HepG2 (cell line): Measurements from ENCODE around the gene FAM174C. TPM values are rescaled to one million over a fixed set of nuclear protein-coding genes. Genes with fewer than 3 reads are reported as not detected.

Experiments
- ATAC-seq: fragments of 200-7000 bp; cut with Tn5 transposase; 3 replicates; pipeline ENCODE4 v1.9.1; 2020; ENCODE audit warnings: mild to moderate bottlenecking, moderate library complexity
- BruUV-seq: library from RNA; stranded (reverse); fragments of 400-500 nt; replicated peaks from 2 replicates; lab custom pipeline; 2021; lab: Mats Ljungman, UMichigan
- CTCF ChIA-PET: fragments of 300-600 bp; formaldehyde crosslinking; extraction: SDS; loops from one replicate; lab custom pipeline; 2021; ENCODE audit warnings: low total read pairs, inconsistent platforms, low intra/inter-chr PET ratio; lab: Yijun Ruan, JAX
- POLR2A ChIA-PET: fragments of 350-600 bp; sonication (Branson Sonifier 250); formaldehyde crosslinking; loops from one replicate; lab custom pipeline; 2020; ENCODE audit warnings: antibody characterized with exemption, inconsistent platforms; lab: Yijun Ruan, JAX
- DNase-seq: peaks from one replicate; pipeline ENCODE4 v3.0.0-alpha.2; 2015; ENCODE audit warnings: low spot score
- FAIRE-seq: peaks from 3 replicates; lab custom pipeline; 2011; peaks lifted over from hg19 to GRCh38; lab: Jason Lieb, UNC
- H2AFZ ChIP-seq: one replicate; pipeline ENCODE4 v1.6.1; 2011; ENCODE audit warnings: low read length, inconsistent platforms
- H3K27ac ChIP-seq: fragments of 300-600 bp; 3 replicates; pipeline ENCODE4 v1.8.0; 2011; ENCODE audit warnings: mixed run types, mild to moderate bottlenecking, mixed read lengths, low read length, inconsistent platforms; ENCODE audit not compliant: insufficient read depth; ENCODE audit errors: extremely low read length
- H3K27me3 ChIP-seq, 2 experiments: fragments of 200-600 bp in 1 of 2; 2 replicates in 1 of 2; 3 replicates in 1 of 2; pipeline versions ENCODE4 v1.6.0 to v1.8.0; 2011; ENCODE audit warnings: low read length in 2 of 2, mild to moderate bottlenecking in 2 of 2, moderate library complexity in 2 of 2, inconsistent platforms in 1 of 2; ENCODE audit not compliant: insufficient read depth in 2 of 2, control insufficient read depth in 1 of 2
- H3K36me3 ChIP-seq, 2 experiments: fragments of 200-600 bp in 1 of 2; replicated peaks in 1 of 2; 2 replicates in 1 of 2; 3 replicates in 1 of 2; pipeline versions ENCODE4 v1.5.1 to v1.8.0; 2011; ENCODE audit warnings: low read length in 2 of 2, inconsistent platforms in 1 of 2; ENCODE audit not compliant: insufficient read depth in 2 of 2, control insufficient read depth in 1 of 2
- H3K4me1 ChIP-seq: 2 replicates; pipeline ENCODE4 v1.5.1; 2012; ENCODE audit warnings: low read length, inconsistent platforms; ENCODE audit not compliant: insufficient read depth
- H3K4me2 ChIP-seq: 2 replicates; pipeline ENCODE4 v1.6.0; 2011; ENCODE audit warnings: low read depth, low read length, inconsistent platforms
- H3K4me3 ChIP-seq, 3 experiments: fragments of 200-600 bp in 1 of 3; sonication (generic), shearing (Covaris generic) in 1 of 3; replicated peaks in 1 of 3; 2 replicates each; pipeline ENCODE4 v1.5.1; 2011 to 2016; ENCODE audit warnings: low read length in 3 of 3, inconsistent platforms in 2 of 3, low read depth in 2 of 3, mild to moderate bottlenecking in 2 of 3, control low read depth in 1 of 3, mixed read lengths in 1 of 3; ENCODE audit not compliant: insufficient read depth in 1 of 3
- H3K79me2 ChIP-seq: one replicate; pipeline ENCODE4 v1.6.1; 2011; ENCODE audit warnings: low read length, inconsistent platforms; ENCODE audit not compliant: insufficient read depth
- H3K9ac ChIP-seq: 2 replicates; pipeline ENCODE4 v1.6.0; 2011; ENCODE audit warnings: mild to moderate bottlenecking, low read depth, low read length, inconsistent platforms; ENCODE audit not compliant: insufficient read depth
- H3K9me3 ChIP-seq: 2 replicates; pipeline ENCODE4 v1.5.1; 2012; ENCODE audit warnings: mild to moderate bottlenecking, low read length
- H4K20me1 ChIP-seq: 2 replicates; pipeline ENCODE4 v1.6.0; 2011; ENCODE audit warnings: inconsistent platforms, mild to moderate bottlenecking, low read length, moderate library complexity; ENCODE audit not compliant: insufficient read depth
- AGO2 ChIP-seq: fragments of 200-400 bp; formaldehyde crosslinking; optimal IDR thresholded peaks from 2 replicates; pipeline ENCODE3; 2017; ENCODE audit warnings: mild to moderate bottlenecking, low read depth, low read length, moderate library complexity
- CREB3 ChIP-seq: sonication (generic); formaldehyde crosslinking; IDR thresholded peaks from 2 replicates; pipeline ENCODE4 v1.5.0; 2020; ENCODE audit warnings: missing genetic modification reagents
- HNRNPL ChIP-seq: fragments of 200-400 bp; formaldehyde crosslinking; IDR thresholded peaks from 2 replicates; pipeline ENCODE4 v1.6.1; 2017; ENCODE audit warnings: mild to moderate bottlenecking, low read depth, low read length
- KDM3A ChIP-seq: IDR thresholded peaks from 2 replicates; pipeline ENCODE4 v1.6.1; 2018; ENCODE audit warnings: low read depth, missing compliant biosample characterization
- NONO ChIP-seq, 2 experiments: fragments of 450-650 bp in 1 of 2; sonication (generic) in 1 of 2; formaldehyde crosslinking in 1 of 2; IDR thresholded peaks in 1 of 2; conservative IDR thresholded peaks in 1 of 2; 2 replicates each; pipeline versions ENCODE4 v1.6.1 to v1.8.0; 2017 to 2022; ENCODE audit warnings: mild to moderate bottlenecking in 1 of 2, missing genetic modification reagents in 1 of 2, moderate library complexity in 1 of 2
- POLR2AphosphoS2 ChIP-seq: IDR thresholded peaks from 2 replicates; pipeline ENCODE4 v1.6.1; 2011; ENCODE audit warnings: low read depth, low read length, improper control_type of control experiment
- POLR2G ChIP-seq: fragments of 200-400 bp; formaldehyde crosslinking; IDR thresholded peaks from 2 replicates; pipeline ENCODE4 v1.6.1; 2018; ENCODE audit warnings: mild to moderate bottlenecking, low read depth, low read length, moderate library complexity
- PRMT3 ChIP-seq: sonication (generic); formaldehyde crosslinking; IDR thresholded peaks from 2 replicates; pipeline ENCODE4 v1.8.1; 2022; ENCODE audit warnings: low read depth, mild to moderate bottlenecking, moderate library complexity, missing genetic modification reagents, borderline replicate concordance
- PRPF4 ChIP-seq: fragments of 200-400 bp; formaldehyde crosslinking; IDR thresholded peaks from 2 replicates; pipeline ENCODE4 v1.6.1; 2016; ENCODE audit warnings: low read length, low read depth; ENCODE audit not compliant: poor library complexity, severe bottlenecking
- RBFOX2 ChIP-seq: fragments of 200-400 bp; formaldehyde crosslinking; IDR thresholded peaks from 2 replicates; pipeline ENCODE4 v1.6.1; 2017; ENCODE audit warnings: low read depth, mild to moderate bottlenecking, low read length
- RBM39 ChIP-seq: fragments of 200-400 bp; formaldehyde crosslinking; IDR thresholded peaks from one replicate; pipeline ENCODE4 v1.6.1; 2018; ENCODE audit warnings: antibody characterized with exemption, mild to moderate bottlenecking, low read depth, low read length; ENCODE audit not compliant: poor library complexity, severe bottlenecking
- SP4 ChIP-seq: sonication (generic); formaldehyde crosslinking; IDR thresholded peaks from 2 replicates; pipeline ENCODE4 v1.8.1; 2023; ENCODE audit warnings: mild to moderate bottlenecking, missing genetic modification reagents
- ZMYM4 ChIP-seq: sonication (generic); formaldehyde crosslinking; IDR thresholded peaks from 2 replicates; pipeline ENCODE4 v1.8.1; 2023; ENCODE audit warnings: mild to moderate bottlenecking, missing genetic modification reagents
- ZNF83 ChIP-seq: sonication (generic); formaldehyde crosslinking; IDR thresholded peaks from 2 replicates; pipeline ENCODE4 v1.4.0; 2020; ENCODE audit warnings: missing genetic modification reagents, mild to moderate bottlenecking, borderline replicate concordance
- whole genome bisulfite sequencing: methylation state at CpG from one replicate; pipeline ENCODE4 v1.1.6; 2017; ENCODE audit warnings: low lambda C conversion rate; 5-methylcytosine and 5-hydroxymethylcytosine counted together
- in situ Hi-C: cut with HindIII; loops from 2 replicates; pipeline ENCODE4 v1.10.0; 2017; ENCODE audit warnings: low pct_unique_long_range_greater_than_20kb; ENCODE audit not compliant: extremely low pct_ligation_motif_present
- intact Hi-C: fragments of 100-400 bp; cut with micrococcal nuclease; formaldehyde crosslinking; loops from one replicate; pipeline ENCODE4 v1.10.0; 2022; ENCODE audit not compliant: unreplicated experiment
- polyA plus RNA-seq, 8 experiments: library from polyadenylated mRNA; depleted of rRNA in 3 of 8; stranded (reverse) in 7 of 8; unstranded in 1 of 8; fragments of >200 nt; fragmentation: Illumina TruSeq in 4 of 8; extraction: Trizol in 4 of 8; gene quantifications; 2 replicates each; pipeline versions ENCODE4 v1.2.1 to v1.2.3, GENCODE V29; 2011 to 2016; ENCODE audit warnings: low read depth in 4 of 8, missing spikeins in 1 of 8, mixed read lengths in 1 of 8; ENCODE audit not compliant: insufficient read depth in 1 of 8
- total RNA-seq, 5 experiments: library from RNA; depleted of rRNA; stranded (reverse); fragments of >200 nt; fragmentation: Illumina TruSeq; extraction: Trizol; gene quantifications; 2 replicates each; pipeline ENCODE4 v1.2.3, GENCODE V29; 2016; ENCODE audit warnings: low read depth in 1 of 5
- TF ChIP-seq, protein P1 (sequence below): sonication (generic); formaldehyde crosslinking; IDR thresholded peaks from 2 replicates; pipeline ENCODE4 v1.5.0; 2020; ENCODE audit warnings: missing genetic modification reagents, mild to moderate bottlenecking, borderline replicate concordance

FAM174C gene
- total and polyA plus RNA-seq, 2 of the 13 experiments (the other 11 are each of a cell fraction or from before 2014, with no cell fraction given) = 19.5 to 31.3 TPM

DNA sequence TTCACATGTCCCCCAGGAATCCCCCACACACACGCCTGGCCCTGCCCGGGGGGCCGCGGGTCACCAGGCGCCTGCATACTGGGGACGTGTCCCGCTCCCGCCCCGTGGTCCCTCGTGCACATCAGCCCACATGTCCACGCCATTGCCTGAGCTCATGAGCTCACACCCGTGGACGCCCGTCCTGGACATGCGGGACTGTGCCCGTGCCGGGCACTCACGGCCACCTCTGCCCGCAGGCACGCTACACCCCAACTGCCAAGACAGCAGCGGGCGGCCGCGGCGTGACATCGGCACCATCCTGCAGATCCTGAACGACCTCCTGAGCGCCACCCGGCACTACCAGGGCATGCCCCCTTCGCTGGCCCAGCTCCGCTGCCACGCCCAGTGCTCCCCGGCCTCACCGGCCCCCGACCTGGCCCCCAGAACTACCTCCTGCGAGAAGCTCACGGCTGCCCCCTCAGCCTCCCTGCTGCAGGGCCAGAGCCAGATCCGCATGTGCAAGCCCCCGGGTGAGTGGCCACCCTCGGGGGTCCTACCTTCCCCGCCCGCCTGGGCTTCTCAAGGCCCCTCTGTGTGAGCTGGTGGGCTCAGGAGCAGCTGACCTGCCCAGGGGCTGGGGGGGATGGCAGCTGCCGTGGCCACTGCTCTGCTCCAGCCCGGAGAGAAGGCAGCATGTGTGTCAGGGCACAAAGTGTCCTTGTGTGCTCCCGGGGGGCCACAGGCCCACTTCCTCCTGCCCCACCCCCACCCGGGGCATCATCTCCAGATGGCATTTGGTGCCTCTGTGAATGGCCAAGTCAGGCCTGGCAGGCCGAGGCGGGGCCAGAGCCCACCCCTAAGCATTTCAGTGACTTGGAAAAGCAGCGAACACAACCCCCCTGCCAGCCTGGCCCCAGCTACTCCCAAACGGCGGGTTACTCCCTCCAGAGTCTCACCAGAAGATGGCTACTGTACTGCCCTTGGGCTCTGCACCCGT is 19.9 kb upstream of the FAM174C start (continued):
- TF ChIP-seq KDM3A (CRISPR knock-in tag) = no peak
- no peak for TF ChIP-seq ZMYM4 (CRISPR knock-in tag)
- no peak for TF ChIP-seq ZNF83 (CRISPR knock-in tag)

GRCh38 chr19:1256646-1257474 is 18.5 kb upstream of the FAM174C start:
- H3K9ac ChIP-seq = no peak overlapping the region
- in situ Hi-C loops (no loop called here), intact Hi-C loops (no loop called here)
- H3K36me3 ChIP-seq = peaks cover 18 to 38% of the 10 kb centered on the region in 2 experiments
- peaks cover 53% of the 10 kb centered on the region; the same call in 1 of the 2 replicates for H4K20me1 ChIP-seq
- peaks cover 77% of the 10 kb centered on the region for H3K4me1 ChIP-seq
- H2AFZ ChIP-seq = no peak overlapping the region
- no TSS peak for BruUV-seq
- WGBS = 95% methylated on average over 44 of the region's 46 CpGs
- CTCF ChIA-PET = no interaction called here
- ATAC-seq (no peak), FAIRE-seq (no peak), DNase-seq (no peak)
- no peaks in the 10 kb centered on the region for H3K27me3 ChIP-seq
- peak overlapping the region; percentile 29 for H3K27ac ChIP-seq
- no peak overlapping the region for H3K4me2 ChIP-seq
- POLR2A ChIA-PET = interaction anchor here (12.8 to 13.7 kb wide), 2 partner anchors 8 to 13 kb away, joined by 464 to 668 read pairs; partner anchors contain the start of genes ATP5F1D and CIRBP
- peaks cover 23% of the 10 kb centered on the region for H3K79me2 ChIP-seq
- no peaks in the 10 kb centered on the region for H3K9me3 ChIP-seq
- no peak overlapping the region for H3K4me3 ChIP-seq
- TF ChIP-seq PRMT3 (CRISPR knock-in tag) (no peak), RBFOX2 (peak; percentile 96), PRPF4 (peak; percentile 63), AGO2 (peak; percentile 99), HNRNPL (0 out of 2 replicates have a peak, but pooled peaks have one; percentile 18), POLR2AphosphoS2 (peak; percentile 83; the same call in 1 of the 2 replicates), RBM39 (peak; percentile 85), NONO (IDR thresholded peaks at IDR 0.05) (no peak), NONO (CRISPR knock-in tag; conservative IDR thresholded peaks at IDR 0.05) (0 out of 2 replicates have a peak, but pooled peaks have one; percentile 25), SP4 (CRISPR knock-in tag) (no peak), CREB3 (CRISPR knock-in tag) (no peak), POLR2G (0 out of 2 replicates have a peak, but pooled peaks have one; percentile 26)
- TF ChIP-seq, protein P1, sequence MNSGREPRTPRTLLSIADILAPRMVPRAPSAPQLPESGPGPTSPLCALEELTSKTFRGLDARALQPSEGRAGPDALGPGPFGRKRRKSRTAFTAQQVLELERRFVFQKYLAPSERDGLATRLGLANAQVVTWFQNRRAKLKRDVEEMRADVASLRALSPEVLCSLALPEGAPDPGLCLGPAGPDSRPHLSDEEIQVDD (CRISPR knock-in tag) = no peak
